HCT116 (cell line): ENCODE data around the gene PRR7. TPM values are rescaled to one million over a fixed set of nuclear protein-coding genes. Genes with fewer than 3 reads are reported as not detected.

Experiments
- ATAC-seq: fragments of 200-7000 bp; cut with Tn5 transposase; 2 replicates; pipeline ENCODE4 v1.9.1; 2020; ENCODE audit warnings: mild to moderate bottlenecking, moderate library complexity
- BruUV-seq: library from RNA; stranded (reverse); fragments of 400-500 nt; replicated peaks from 2 replicates; lab custom pipeline; 2021; lab: Mats Ljungman, UMichigan
- CTCF ChIA-PET: fragments of 300-600 bp; sonication (Branson Sonifier 250); formaldehyde crosslinking; loops from one replicate; lab custom pipeline; 2021; ENCODE audit warnings: antibody characterized with exemption; lab: Charles Lee
- POLR2A ChIA-PET: fragments of 300-600, 350-600 bp; sonication (Branson Sonifier 250); formaldehyde crosslinking; loops from one replicate; lab custom pipeline; 2021; ENCODE audit warnings: antibody characterized with exemption; lab: Charles Lee
- RAD21 ChIA-PET, 2 experiments: fragments of 300-600 bp; sonication (Branson Sonifier 250); formaldehyde crosslinking; loops; one replicate each; lab custom pipeline; 2023; ENCODE audit warnings: low total read pairs in 2 of 2; ENCODE audit not compliant: uncharacterized antibody in 2 of 2, unreplicated experiment in 2 of 2, low non-redundant PET in 1 of 2; lab: Charles Lee
- DNase-seq: peaks from one replicate; pipeline ENCODE4 v3.0.0-alpha.2; 2010; ENCODE audit warnings: low read depth, low spot score
- H2AFZ ChIP-seq: fragments of 200-600 bp; shearing (Covaris generic), sonication (generic); 2 replicates; pipeline ENCODE4 v1.6.1; 2017; ENCODE audit warnings: low read depth, mixed run types, mixed read lengths, antibody characterized with exemption, low read length; ENCODE audit not compliant: poor library complexity, severe bottlenecking
- H3K27ac ChIP-seq: 2 replicates; pipeline ENCODE4 v1.5.1; 2012; ENCODE audit warnings: low read depth, low read length
- H3K27me3 ChIP-seq: fragments of 200-600 bp; sonication (generic); 2 replicates; pipeline ENCODE4 v1.6.1; 2016; ENCODE audit warnings: mixed run types, low read length, mixed read lengths; ENCODE audit not compliant: insufficient read depth
- H3K36me3 ChIP-seq, 2 experiments: fragments of 200-500 bp in 1 of 2; fragments of 200-600 bp in 1 of 2; sonication (Bioruptor generic) in 1 of 2; sonication (generic) in 1 of 2; 2 replicates each; pipeline versions ENCODE4 v1.5.1 to v1.6.1; 2014 to 2016; ENCODE audit warnings: low read length in 2 of 2, inconsistent platforms in 1 of 2, mixed read lengths in 1 of 2, mixed run types in 1 of 2; ENCODE audit not compliant: insufficient read depth in 2 of 2, control insufficient read depth in 1 of 2
- H3K4me1 ChIP-seq, 2 experiments: fragments of 200-600 bp in 1 of 2; sonication (generic) in 1 of 2; 2 replicates each; pipeline versions ENCODE4 v1.5.1 to v1.6.1; 2012 to 2017; ENCODE audit warnings: low read length in 2 of 2, inconsistent platforms in 1 of 2, mild to moderate bottlenecking in 1 of 2, mixed read lengths in 1 of 2, mixed run types in 1 of 2, moderate library complexity in 1 of 2; ENCODE audit not compliant: insufficient read depth in 2 of 2, control insufficient read depth in 1 of 2
- H3K4me2 ChIP-seq: fragments of 200-600 bp; sonication (generic); 2 replicates; pipeline ENCODE4 v1.6.1; 2017; ENCODE audit warnings: mixed run types, low read length, mixed read lengths
- H3K4me3 ChIP-seq, 2 experiments: fragments of 200-600 bp in 1 of 2; sonication (generic) in 1 of 2; replicated peaks in 1 of 2; 2 replicates each; pipeline ENCODE4 v1.5.1; 2011 to 2016; ENCODE audit warnings: low read length in 2 of 2, control low read depth in 1 of 2, low read depth in 1 of 2, mild to moderate bottlenecking in 1 of 2, mixed read lengths in 1 of 2, mixed run types in 1 of 2
- H3K79me2 ChIP-seq: fragments of 200-600 bp; sonication (generic); 2 replicates; pipeline ENCODE4 v1.6.1; 2017; ENCODE audit warnings: mild to moderate bottlenecking, mixed run types, low read length, moderate library complexity, mixed read lengths; ENCODE audit not compliant: insufficient read depth
- H3K9ac ChIP-seq: fragments of 200-600 bp; sonication (generic); 2 replicates; pipeline ENCODE4 v1.6.1; 2016; ENCODE audit warnings: low read length, mixed read lengths
- H3K9me2 ChIP-seq: fragments of 200-600 bp; sonication (generic), shearing (Covaris generic); 2 replicates; pipeline ENCODE4 v1.6.1; 2017; ENCODE audit warnings: mixed run types, mild to moderate bottlenecking, moderate library complexity; ENCODE audit not compliant: insufficient read depth
- H3K9me3 ChIP-seq, 2 experiments: fragments of 200-500 bp in 1 of 2; fragments of 200-600 bp in 1 of 2; sonication (Bioruptor generic) in 1 of 2; sonication (generic) in 1 of 2; 2 replicates each; pipeline ENCODE4 v1.6.1; 2014 to 2017; ENCODE audit warnings: low read length in 2 of 2, mixed read lengths in 2 of 2, inconsistent platforms in 1 of 2, low read depth in 1 of 2, mild to moderate bottlenecking in 1 of 2, mixed run types in 1 of 2, moderate library complexity in 1 of 2; ENCODE audit not compliant: control insufficient read depth in 1 of 2, insufficient read depth in 1 of 2
- H4K20me1 ChIP-seq: fragments of 200-600 bp; sonication (generic), shearing (Covaris generic); 2 replicates; pipeline ENCODE4 v1.6.1; 2017; ENCODE audit warnings: mixed run types, mild to moderate bottlenecking, moderate library complexity; ENCODE audit not compliant: insufficient read depth
- CBX3 ChIP-seq: IDR thresholded peaks from 2 replicates; pipeline ENCODE4 v1.6.1; 2012; ENCODE audit warnings: low read depth
- CEBPB ChIP-seq: IDR thresholded peaks from 2 replicates; pipeline ENCODE4 v1.6.1; 2012; ENCODE audit warnings: low read depth
- EGR1 ChIP-seq: IDR thresholded peaks from 2 replicates; pipeline ENCODE4 v1.6.1; 2012; ENCODE audit warnings: low read depth
- EZH2 ChIP-seq: fragments of 200-600 bp; sonication (generic); IDR thresholded peaks from 2 replicates; pipeline ENCODE4 v1.6.1; 2017; ENCODE audit warnings: antibody characterized with exemption, mixed run types
- FOSL1 ChIP-seq: IDR thresholded peaks from 2 replicates; pipeline ENCODE4 v1.6.1; 2012; ENCODE audit warnings: low read depth
- JUND ChIP-seq: IDR thresholded peaks from 2 replicates; pipeline ENCODE4 v1.6.1; 2012
- POLR2A ChIP-seq: IDR thresholded peaks from 2 replicates; pipeline ENCODE4 v1.7.0; 2011; ENCODE audit warnings: borderline replicate concordance; ENCODE audit not compliant: insufficient read depth, insufficient read length; ENCODE audit errors: extremely low read depth
- POLR2AphosphoS5 ChIP-seq: IDR thresholded peaks from 2 replicates; pipeline ENCODE4 v1.6.1; 2011; ENCODE audit warnings: mild to moderate bottlenecking, low read depth, low read length, moderate library complexity
- SIN3A ChIP-seq: IDR thresholded peaks from 2 replicates; pipeline ENCODE4 v1.6.1; 2012; ENCODE audit warnings: low read depth
- SP1 ChIP-seq: IDR thresholded peaks from 2 replicates; pipeline ENCODE4 v1.6.1; 2012; ENCODE audit warnings: low read depth
- SRF ChIP-seq: IDR thresholded peaks from 2 replicates; pipeline ENCODE4 v1.6.1; 2012; ENCODE audit warnings: low read depth
- YY1 ChIP-seq: IDR thresholded peaks from 2 replicates; pipeline ENCODE4 v1.6.1; 2011; ENCODE audit warnings: low read length, low read depth, moderate library complexity, mild to moderate bottlenecking; ENCODE audit not compliant: insufficient replicate concordance; ENCODE audit errors: extremely low read depth
- ZFX ChIP-seq: fragments of 450-650 bp; IDR thresholded peaks from 2 replicates; pipeline ENCODE4 v1.6.1; 2017
- ZNF274 ChIP-seq: fragments of 200-500 bp; sonication (Bioruptor generic); IDR thresholded peaks from 2 replicates; pipeline ENCODE4 v1.6.1; 2014; ENCODE audit warnings: mild to moderate bottlenecking, low read depth, low read length, inconsistent platforms
- intact Hi-C: fragments of 100-400 bp; cut with micrococcal nuclease; formaldehyde crosslinking; loops from 2 replicates; pipeline ENCODE4 v1.10.0; 2022
- total RNA-seq: library from RNA; stranded (reverse); gene quantifications from one replicate; pipeline ENCODE4 v1.2.1, GENCODE V29; 2021; ENCODE audit not compliant: unreplicated experiment
- TF ChIP-seq, protein P1 (sequence below): IDR thresholded peaks from 2 replicates; pipeline ENCODE4 v1.6.1; 2012
- TF ChIP-seq, protein P2 (sequence below): IDR thresholded peaks from 2 replicates; pipeline ENCODE4 v1.6.1; 2011; ENCODE audit warnings: mild to moderate bottlenecking, low read length, moderate library complexity; ENCODE audit not compliant: insufficient replicate concordance; ENCODE audit errors: extremely low read depth
- TF ChIP-seq, protein P3 (sequence below), 3 experiments: fragments of 200-600 bp in 1 of 3; sonication (generic) in 1 of 3; IDR thresholded peaks in 2 of 3; conservative IDR thresholded peaks in 1 of 3; 2 replicates each; pipeline ENCODE4 v1.5.1; 2012 to 2017; ENCODE audit warnings: low read depth in 2 of 3, low read length in 2 of 3, antibody characterized with exemption in 1 of 3, borderline replicate concordance in 1 of 3, control low read depth in 1 of 3, mild to moderate bottlenecking in 1 of 3, mixed read lengths in 1 of 3, mixed run types in 1 of 3, moderate library complexity in 1 of 3; ENCODE audit not compliant: insufficient read depth in 1 of 3
- TF ChIP-seq, protein P4 (sequence below): IDR thresholded peaks from 2 replicates; pipeline ENCODE4 v1.6.1; 2012; ENCODE audit warnings: low read depth

The PRR7 gene
- total RNA-seq, 1 experiment from 2014 or later, result 39.9 TPM

DNA sequence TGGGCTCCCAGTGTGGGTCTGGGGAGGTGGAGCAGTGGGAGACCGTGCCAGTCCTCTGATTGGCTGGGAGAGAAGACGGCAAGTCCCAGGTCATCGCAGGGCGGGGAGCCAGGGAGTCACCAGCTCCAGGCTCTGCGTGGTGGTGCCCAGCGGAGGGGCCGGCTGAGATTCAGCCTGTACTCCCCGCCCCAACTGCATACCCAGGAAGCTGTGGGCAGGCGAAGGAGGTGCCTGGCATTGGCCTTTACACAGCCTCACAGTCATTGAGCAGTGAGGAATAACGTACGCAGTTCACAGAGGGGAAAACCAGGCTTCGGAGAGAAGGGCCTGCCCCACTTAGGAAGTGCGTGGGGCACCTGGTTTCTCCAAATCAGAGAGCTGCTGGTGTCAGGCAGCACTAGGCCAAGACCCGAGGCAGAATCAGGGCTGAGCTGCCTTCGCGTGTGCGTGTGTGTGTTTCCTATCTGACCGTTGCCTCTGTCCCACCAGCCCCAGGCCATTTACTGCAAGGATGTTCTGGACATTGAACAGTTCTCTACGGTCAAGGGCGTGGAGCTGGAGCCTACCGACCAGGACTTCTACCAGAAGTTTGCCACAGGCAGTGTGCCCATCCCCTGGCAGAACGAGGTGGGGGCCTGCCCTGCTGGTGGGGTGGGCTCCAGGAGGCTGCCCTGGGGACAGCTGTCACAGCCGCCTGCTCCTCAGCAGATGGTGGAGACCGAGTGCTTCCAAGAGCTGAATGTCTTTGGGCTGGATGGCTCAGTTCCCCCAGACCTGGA lies 6.2 kb upstream of the PRR7 start:
- Histone ChIP-seq H3K79me2 (peaks cover 22% of the 10 kb centered on the region; the same call in 1 of the 2 replicates), H3K27me3 (no peaks in the 10 kb centered on the region), H4K20me1 (peaks cover 3% of the 10 kb centered on the region; the same call in 1 of the 2 replicates), H3K4me1 (peaks cover 0 to 23% of the 10 kb centered on the region in 2 experiments; a peak in 2 of 4 replicates), H3K4me3 (no peak overlapping the region), H3K27ac (no peak overlapping the region; the same call in 1 of the 2 replicates), H3K9me2 (no peaks in the 10 kb centered on the region), H2AFZ (no peak overlapping the region), H3K9me3 (no peaks in the 10 kb centered on the region), H3K4me2 (no peak overlapping the region), H3K36me3 (peaks cover 9 to 29% of the 10 kb centered on the region in 2 experiments; a peak in 3 of 4 replicates), H3K9ac (no peak overlapping the region)
- DNase-seq (no peak), ATAC-seq (no peak; the same call in 1 of the 2 replicates)
- ChIA-PET POLR2A (interaction anchor here (0.5 to 1.4 kb wide), 2 partner anchors 14 to 354 kb away, joined by 3 to 5 read pairs; partner anchors contain the start of genes FGFR4 and GRK6), RAD21 (no interaction called here), CTCF (interaction anchor here (1.0 kb wide), 1 partner anchor 36 kb away, joined by 3 read pairs; no protein-coding TSS in a partner anchor)
- intact Hi-C loops, result no loop called here
- BruUV-seq, result no TSS peak
- TF ChIP-seq ZFX (no peak), SIN3A (no peak), ZNF274 (no peak), FOSL1 (no peak), YY1 (no peak), JUND (no peak), EGR1 (no peak), SRF (no peak), POLR2A (no peak), CEBPB (no peak), CBX3 (no peak), EZH2 (no peak), POLR2AphosphoS5 (no peak), SP1 (no peak)
- TF ChIP-seq, protein P1, sequence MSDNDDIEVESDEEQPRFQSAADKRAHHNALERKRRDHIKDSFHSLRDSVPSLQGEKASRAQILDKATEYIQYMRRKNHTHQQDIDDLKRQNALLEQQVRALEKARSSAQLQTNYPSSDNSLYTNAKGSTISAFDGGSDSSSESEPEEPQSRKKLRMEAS, result no peak
- TF ChIP-seq, protein P2, sequence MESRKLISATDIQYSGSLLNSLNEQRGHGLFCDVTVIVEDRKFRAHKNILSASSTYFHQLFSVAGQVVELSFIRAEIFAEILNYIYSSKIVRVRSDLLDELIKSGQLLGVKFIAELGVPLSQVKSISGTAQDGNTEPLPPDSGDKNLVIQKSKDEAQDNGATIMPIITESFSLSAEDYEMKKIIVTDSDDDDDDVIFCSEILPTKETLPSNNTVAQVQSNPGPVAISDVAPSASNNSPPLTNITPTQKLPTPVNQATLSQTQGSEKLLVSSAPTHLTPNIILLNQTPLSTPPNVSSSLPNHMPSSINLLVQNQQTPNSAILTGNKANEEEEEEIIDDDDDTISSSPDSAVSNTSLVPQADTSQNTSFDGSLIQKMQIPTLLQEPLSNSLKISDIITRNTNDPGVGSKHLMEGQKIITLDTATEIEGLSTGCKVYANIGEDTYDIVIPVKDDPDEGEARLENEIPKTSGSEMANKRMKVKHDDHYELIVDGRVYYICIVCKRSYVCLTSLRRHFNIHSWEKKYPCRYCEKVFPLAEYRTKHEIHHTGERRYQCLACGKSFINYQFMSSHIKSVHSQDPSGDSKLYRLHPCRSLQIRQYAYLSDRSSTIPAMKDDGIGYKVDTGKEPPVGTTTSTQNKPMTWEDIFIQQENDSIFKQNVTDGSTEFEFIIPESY, result no peak
- TF ChIP-seq, protein P3, sequence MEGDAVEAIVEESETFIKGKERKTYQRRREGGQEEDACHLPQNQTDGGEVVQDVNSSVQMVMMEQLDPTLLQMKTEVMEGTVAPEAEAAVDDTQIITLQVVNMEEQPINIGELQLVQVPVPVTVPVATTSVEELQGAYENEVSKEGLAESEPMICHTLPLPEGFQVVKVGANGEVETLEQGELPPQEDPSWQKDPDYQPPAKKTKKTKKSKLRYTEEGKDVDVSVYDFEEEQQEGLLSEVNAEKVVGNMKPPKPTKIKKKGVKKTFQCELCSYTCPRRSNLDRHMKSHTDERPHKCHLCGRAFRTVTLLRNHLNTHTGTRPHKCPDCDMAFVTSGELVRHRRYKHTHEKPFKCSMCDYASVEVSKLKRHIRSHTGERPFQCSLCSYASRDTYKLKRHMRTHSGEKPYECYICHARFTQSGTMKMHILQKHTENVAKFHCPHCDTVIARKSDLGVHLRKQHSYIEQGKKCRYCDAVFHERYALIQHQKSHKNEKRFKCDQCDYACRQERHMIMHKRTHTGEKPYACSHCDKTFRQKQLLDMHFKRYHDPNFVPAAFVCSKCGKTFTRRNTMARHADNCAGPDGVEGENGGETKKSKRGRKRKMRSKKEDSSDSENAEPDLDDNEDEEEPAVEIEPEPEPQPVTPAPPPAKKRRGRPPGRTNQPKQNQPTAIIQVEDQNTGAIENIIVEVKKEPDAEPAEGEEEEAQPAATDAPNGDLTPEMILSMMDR (IDR thresholded peaks at IDR 0.05 in 2 of 3, conservative IDR thresholded peaks at IDR 0.05 in 1 of 3; ENCODE audit: borderline replicate concordance in 1 of 3, insufficient read depth in 1 of 3, low read depth in 2 of 3, low read length in 2 of 3), result no peak
- TF ChIP-seq, protein P4, sequence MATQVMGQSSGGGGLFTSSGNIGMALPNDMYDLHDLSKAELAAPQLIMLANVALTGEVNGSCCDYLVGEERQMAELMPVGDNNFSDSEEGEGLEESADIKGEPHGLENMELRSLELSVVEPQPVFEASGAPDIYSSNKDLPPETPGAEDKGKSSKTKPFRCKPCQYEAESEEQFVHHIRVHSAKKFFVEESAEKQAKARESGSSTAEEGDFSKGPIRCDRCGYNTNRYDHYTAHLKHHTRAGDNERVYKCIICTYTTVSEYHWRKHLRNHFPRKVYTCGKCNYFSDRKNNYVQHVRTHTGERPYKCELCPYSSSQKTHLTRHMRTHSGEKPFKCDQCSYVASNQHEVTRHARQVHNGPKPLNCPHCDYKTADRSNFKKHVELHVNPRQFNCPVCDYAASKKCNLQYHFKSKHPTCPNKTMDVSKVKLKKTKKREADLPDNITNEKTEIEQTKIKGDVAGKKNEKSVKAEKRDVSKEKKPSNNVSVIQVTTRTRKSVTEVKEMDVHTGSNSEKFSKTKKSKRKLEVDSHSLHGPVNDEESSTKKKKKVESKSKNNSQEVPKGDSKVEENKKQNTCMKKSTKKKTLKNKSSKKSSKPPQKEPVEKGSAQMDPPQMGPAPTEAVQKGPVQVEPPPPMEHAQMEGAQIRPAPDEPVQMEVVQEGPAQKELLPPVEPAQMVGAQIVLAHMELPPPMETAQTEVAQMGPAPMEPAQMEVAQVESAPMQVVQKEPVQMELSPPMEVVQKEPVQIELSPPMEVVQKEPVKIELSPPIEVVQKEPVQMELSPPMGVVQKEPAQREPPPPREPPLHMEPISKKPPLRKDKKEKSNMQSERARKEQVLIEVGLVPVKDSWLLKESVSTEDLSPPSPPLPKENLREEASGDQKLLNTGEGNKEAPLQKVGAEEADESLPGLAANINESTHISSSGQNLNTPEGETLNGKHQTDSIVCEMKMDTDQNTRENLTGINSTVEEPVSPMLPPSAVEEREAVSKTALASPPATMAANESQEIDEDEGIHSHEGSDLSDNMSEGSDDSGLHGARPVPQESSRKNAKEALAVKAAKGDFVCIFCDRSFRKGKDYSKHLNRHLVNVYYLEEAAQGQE, result no peak
